Hepatocyte (in vitro differentiated cells): ENCODE data around the gene TK2.

Experiments used
- CTCF ChIP-seq: fragments of 200-600 bp; sonication (generic); IDR thresholded peaks from 2 replicates; pipeline ENCODE4 v1.5.1; 2016; ENCODE audit warnings: antibody characterized with exemption, mild to moderate bottlenecking; ENCODE audit not compliant: poor library complexity
- EZH2 ChIP-seq: fragments of 200-600 bp; sonication (generic); IDR thresholded peaks from 2 replicates; pipeline ENCODE4 v1.6.1; 2016; ENCODE audit warnings: antibody characterized with exemption, mild to moderate bottlenecking, borderline replicate concordance

- TF ChIP-seq CTCF (no peak), EZH2 (no peak)
These were observed 38.1 kb upstream of the TK2 start for GRCh38 chr16:66587881-66588600.
